HEK293 (cell line): Measurements from ENCODE around the gene JMJD6.

Source experiments
- CTCF ChIA-PET: fragments of 350-600 bp; formaldehyde crosslinking; extraction: SDS; loops from one replicate; lab custom pipeline; 2021; ENCODE audit warnings: antibody characterized with exemption; lab: Yijun Ruan, JAX
- POLR2A ChIA-PET: fragments of 300-600 bp; formaldehyde crosslinking; extraction: SDS; loops from one replicate; lab custom pipeline; 2020; ENCODE audit warnings: antibody characterized with exemption, inconsistent platforms; lab: Yijun Ruan, JAX
- H3K27ac ChIP-seq: fragments of 200-500 bp; sonication (Bioruptor generic); 2 replicates; pipeline ENCODE4 v1.5.1; 2014; ENCODE audit warnings: low read depth, low read length, control low read depth, inconsistent platforms; ENCODE audit errors: extremely low read depth
- H3K36me3 ChIP-seq, 2 experiments: fragments of 200-500 bp in 1 of 2; sonication (Bioruptor generic) in 1 of 2; 1 replicate in 1 of 2; 2 replicates in 1 of 2; pipeline ENCODE4 v1.5.1; 2014 to 2017; ENCODE audit warnings: inconsistent platforms in 2 of 2, low read length in 2 of 2; ENCODE audit not compliant: control insufficient read depth in 2 of 2, insufficient read depth in 1 of 2
- H3K4me1 ChIP-seq: fragments of 200-500 bp; sonication (Bioruptor generic); 2 replicates; pipeline ENCODE4 v1.5.1; 2014; ENCODE audit warnings: mild to moderate bottlenecking, low read length, inconsistent platforms; ENCODE audit not compliant: control insufficient read depth, insufficient read depth
- H3K4me3 ChIP-seq: 2 replicates; pipeline ENCODE4 v1.5.1; 2011; ENCODE audit warnings: low read depth, mild to moderate bottlenecking, control low read depth, low read length, moderate library complexity
- H3K9me3 ChIP-seq: fragments of 200-500 bp; sonication (Bioruptor generic); 2 replicates; pipeline ENCODE4 v1.5.1; 2014; ENCODE audit warnings: low read depth, low read length, inconsistent platforms; ENCODE audit not compliant: control insufficient read depth, insufficient read depth
- EGR2 ChIP-seq: fragments of 450-650 bp; formaldehyde crosslinking; IDR thresholded peaks from 2 replicates; pipeline ENCODE4 v1.5.1; 2016; ENCODE audit warnings: low read depth, missing biosample characterization, missing genetic modification characterization
- ELK4 ChIP-seq: IDR thresholded peaks from 2 replicates; pipeline ENCODE4 v1.6.1; 2011; ENCODE audit warnings: mild to moderate bottlenecking, low read depth, low read length, borderline replicate concordance
- GLI2 ChIP-seq: fragments of 450-650 bp; formaldehyde crosslinking; IDR thresholded peaks from 2 replicates; pipeline ENCODE4; 2017; ENCODE audit warnings: missing biosample characterization, missing genetic modification characterization, low read depth, borderline replicate concordance
- HOXD13 ChIP-seq: sonication (generic); formaldehyde crosslinking; IDR thresholded peaks from 2 replicates; pipeline ENCODE4 v1.8.0; 2022; ENCODE audit warnings: missing genetic modification reagents, borderline replicate concordance
- KLF9 ChIP-seq: fragments of 450-650 bp; formaldehyde crosslinking; IDR thresholded peaks from 2 replicates; pipeline ENCODE4 v1.5.1; 2016; ENCODE audit warnings: missing biosample characterization, missing genetic modification characterization, low read depth
- MEIS1 ChIP-seq: sonication (generic); formaldehyde crosslinking; IDR thresholded peaks from 2 replicates; pipeline ENCODE4 v1.8.1; 2022; ENCODE audit warnings: missing genetic modification reagents, mild to moderate bottlenecking, borderline replicate concordance
- MYNN ChIP-seq: fragments of 450-650 bp; formaldehyde crosslinking; IDR thresholded peaks from 2 replicates; pipeline ENCODE4 v1.5.1; 2016; ENCODE audit warnings: missing biosample characterization, missing genetic modification characterization, borderline replicate concordance
- REPIN1 ChIP-seq: fragments of 450-650 bp; formaldehyde crosslinking; IDR thresholded peaks from 2 replicates; pipeline ENCODE4 v1.5.1; 2017; ENCODE audit warnings: missing biosample characterization, missing genetic modification characterization, low read depth
- YY2 ChIP-seq: fragments of 450-650 bp; formaldehyde crosslinking; IDR thresholded peaks from 2 replicates; pipeline ENCODE4 v1.5.1; 2016; ENCODE audit warnings: missing biosample characterization, missing genetic modification characterization
- ZBTB44 ChIP-seq: fragments of 450-650 bp; IDR thresholded peaks from 2 replicates; pipeline ENCODE4 v1.5.1; 2018; ENCODE audit warnings: missing biosample characterization, mild to moderate bottlenecking, missing genetic modification characterization
- ZNF146 ChIP-seq: fragments of 450-650 bp; formaldehyde crosslinking; IDR thresholded peaks from 2 replicates; pipeline ENCODE4 v1.5.1; 2016; ENCODE audit warnings: missing biosample characterization, missing genetic modification characterization
- ZNF169 ChIP-seq: fragments of 450-650 bp; formaldehyde crosslinking; IDR thresholded peaks from 2 replicates; pipeline ENCODE4 v1.5.1; 2016; ENCODE audit warnings: missing biosample characterization, missing genetic modification characterization
- ZNF202 ChIP-seq: fragments of 450-650 bp; formaldehyde crosslinking; IDR thresholded peaks from 2 replicates; pipeline ENCODE4 v1.5.1; 2016; ENCODE audit warnings: missing biosample characterization, missing genetic modification characterization, borderline replicate concordance
- ZNF266 ChIP-seq: fragments of 450-650 bp; formaldehyde crosslinking; IDR thresholded peaks from 2 replicates; pipeline ENCODE4 v1.5.1; 2016; ENCODE audit warnings: missing biosample characterization, missing genetic modification characterization, low read depth
- ZNF341 ChIP-seq: fragments of 450-650 bp; formaldehyde crosslinking; IDR thresholded peaks from 2 replicates; pipeline ENCODE4; 2016; ENCODE audit warnings: low read depth, missing biosample characterization, missing genetic modification characterization
- ZNF391 ChIP-seq: fragments of 450-650 bp; formaldehyde crosslinking; IDR thresholded peaks from 2 replicates; pipeline ENCODE4 v1.5.1; 2016; ENCODE audit warnings: low read depth, missing biosample characterization, missing genetic modification characterization, borderline replicate concordance
- ZNF423 ChIP-seq: fragments of 450-650 bp; formaldehyde crosslinking; IDR thresholded peaks from 2 replicates; pipeline ENCODE4 v1.5.1; 2016; ENCODE audit warnings: missing biosample characterization, missing genetic modification characterization
- ZNF510 ChIP-seq: fragments of 450-650 bp; formaldehyde crosslinking; IDR thresholded peaks from 2 replicates; pipeline ENCODE4 v1.5.1; 2018; ENCODE audit warnings: mild to moderate bottlenecking, missing genetic modification characterization, missing biosample characterization; ENCODE audit not compliant: insufficient replicate concordance
- ZNF514 ChIP-seq: fragments of 450-650 bp; formaldehyde crosslinking; IDR thresholded peaks from 2 replicates; pipeline ENCODE4 v1.5.1; 2016; ENCODE audit warnings: missing biosample characterization, missing genetic modification characterization
- ZNF747 ChIP-seq: fragments of 450-650 bp; formaldehyde crosslinking; IDR thresholded peaks from 2 replicates; pipeline ENCODE4 v1.5.1; 2016; ENCODE audit warnings: missing biosample characterization, missing genetic modification characterization
- TF ChIP-seq, protein P1 (sequence below): fragments of 450-650 bp; formaldehyde crosslinking; IDR thresholded peaks from 2 replicates; pipeline ENCODE4 v1.5.1; 2016; ENCODE audit warnings: missing biosample characterization, missing genetic modification characterization

The JMJD6 gene

GRCh38 chr17:76686538-76687297 is 39.7 kb downstream of the JMJD6 start:
- Histone ChIP-seq H3K9me3 (no peaks in the 10 kb centered on the region), H3K36me3 (peaks cover 0 to 48% of the 10 kb centered on the region in 2 experiments; a peak in 2 of 3 replicates), H3K4me1 (peaks cover 11% of the 10 kb centered on the region), H3K27ac (no peak overlapping the region), H3K4me3 (no peak overlapping the region)
- ChIA-PET CTCF (interaction anchor here (0.7 to 14.2 kb wide), 3 partner anchors 11 to 87 kb away, joined by 3 to 175 read pairs (median 3); partner anchors contain the start of gene MXRA7), POLR2A (interaction anchor here (0.7 kb wide), 1 partner anchor 17 kb away, joined by 3 read pairs; no protein-coding TSS in a partner anchor)
- TF ChIP-seq ZBTB44 (tag by site-specific recombination), result no peak
- no peak for TF ChIP-seq ZNF169
- TF ChIP-seq ZNF391 (tag by site-specific recombination), result no peak
- no peak for TF ChIP-seq MEIS1 (CRISPR knock-in tag)
- peak; percentile 83 for TF ChIP-seq ZNF341 (tag by site-specific recombination)

DNA sequence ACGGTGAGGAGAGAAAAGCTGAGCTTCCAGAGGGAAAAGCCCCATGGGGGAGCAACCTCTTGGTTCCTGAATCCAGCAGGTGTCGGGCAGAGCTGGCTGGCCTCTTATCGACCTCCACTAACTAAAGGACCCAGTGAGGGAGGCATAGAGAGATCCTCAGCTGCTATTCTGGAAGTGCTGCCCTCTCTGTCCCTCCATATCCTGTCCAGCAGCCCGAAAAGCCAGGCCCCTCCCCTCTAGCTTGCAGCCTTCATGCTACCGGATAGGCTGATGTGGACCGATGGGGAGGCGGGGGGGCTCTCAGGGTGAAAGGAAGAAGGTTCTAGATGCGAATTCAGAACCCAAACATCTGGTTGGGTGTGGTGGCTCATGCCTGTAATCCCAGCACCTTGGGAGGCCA is 40.6 kb downstream of the JMJD6 start:
- TF ChIP-seq ZNF514 (tag by site-specific recombination) (no peak), HOXD13 (CRISPR knock-in tag) (no peak), YY2 (tag by site-specific recombination) (no peak), MYNN (tag by site-specific recombination) (no peak), ZNF510 (no peak), REPIN1 (tag by site-specific recombination) (no peak), ZNF202 (tag by site-specific recombination) (no peak), ZNF266 (tag by site-specific recombination) (no peak), ZNF146 (tag by site-specific recombination) (no peak), KLF9 (tag by site-specific recombination) (no peak), ZNF423 (no peak), ZNF747 (tag by site-specific recombination) (no peak), ELK4 (no peak), GLI2 (tag by site-specific recombination) (no peak), EGR2 (no peak)
- TF ChIP-seq, protein P1, sequence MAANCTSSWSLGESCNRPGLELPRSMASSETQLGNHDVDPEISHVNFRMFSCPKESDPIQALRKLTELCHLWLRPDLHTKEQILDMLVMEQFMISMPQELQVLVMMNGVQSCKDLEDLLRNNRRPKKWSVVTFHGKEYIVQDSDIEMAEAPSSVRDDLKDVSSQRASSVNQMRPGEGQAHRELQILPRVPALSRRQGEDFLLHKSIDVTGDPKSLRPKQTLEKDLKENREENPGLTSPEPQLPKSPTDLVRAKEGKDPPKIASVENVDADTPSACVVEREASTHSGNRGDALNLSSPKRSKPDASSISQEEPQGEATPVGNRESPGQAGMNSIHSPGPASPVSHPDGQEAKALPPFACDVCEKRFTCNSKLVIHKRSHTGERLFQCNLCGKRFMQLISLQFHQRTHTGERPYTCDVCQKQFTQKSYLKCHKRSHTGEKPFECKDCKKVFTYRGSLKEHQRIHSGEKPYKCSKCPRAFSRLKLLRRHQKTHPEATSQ (tag by site-specific recombination), result no peak
- peaks cover 0 to 48% of the 10 kb centered on the region in 2 experiments; a peak in 2 of 3 replicates for H3K36me3 ChIP-seq
- peaks cover 11% of the 10 kb centered on the region for H3K4me1 ChIP-seq
- no peaks in the 10 kb centered on the region for H3K9me3 ChIP-seq
- H3K4me3 ChIP-seq, result no peak overlapping the region
- POLR2A ChIA-PET, result interaction anchor here (0.7 to 1.7 kb wide), 3 partner anchors 14 to 18 kb away, joined by 3 to 7 read pairs (median 3); no protein-coding TSS in a partner anchor
- CTCF ChIA-PET, result interaction anchor here (0.5 to 14.2 kb wide), 4 partner anchors 30 to 129 kb away, joined by 4 to 175 read pairs (median 6); partner anchors contain the start of gene MXRA7
- H3K27ac ChIP-seq, result no peak overlapping the region
